ENCODE data around the gene AGTPBP1.
"Not testable (repeated sequence)": the region's sequence is repeated elsewhere in the genome, so short reads cannot be mapped to it uniquely, and the experiment has no call there.

The AGTPBP1 gene

GRCh38 chr9:85610074-85610860 lies 131.5 kb downstream of the AGTPBP1 start:
- peak; percentile 74 for DNase-seq

GRCh38 chr9:85605905-85606304 lies 135.8 kb downstream of the AGTPBP1 start:
- no peak for DNase-seq

GRCh38 chr9:85603936-85604335 lies 137.8 kb downstream of the AGTPBP1 start:
- DNase-seq = no peak

GRCh38 chr9:85602742-85603141 lies 139.0 kb downstream of the AGTPBP1 start:
- no peak for DNase-seq

- no peak for DNase-seq
Measured at GRCh38 chr9:85600675-85601263, 141.0 kb downstream of the AGTPBP1 start.

DNA sequence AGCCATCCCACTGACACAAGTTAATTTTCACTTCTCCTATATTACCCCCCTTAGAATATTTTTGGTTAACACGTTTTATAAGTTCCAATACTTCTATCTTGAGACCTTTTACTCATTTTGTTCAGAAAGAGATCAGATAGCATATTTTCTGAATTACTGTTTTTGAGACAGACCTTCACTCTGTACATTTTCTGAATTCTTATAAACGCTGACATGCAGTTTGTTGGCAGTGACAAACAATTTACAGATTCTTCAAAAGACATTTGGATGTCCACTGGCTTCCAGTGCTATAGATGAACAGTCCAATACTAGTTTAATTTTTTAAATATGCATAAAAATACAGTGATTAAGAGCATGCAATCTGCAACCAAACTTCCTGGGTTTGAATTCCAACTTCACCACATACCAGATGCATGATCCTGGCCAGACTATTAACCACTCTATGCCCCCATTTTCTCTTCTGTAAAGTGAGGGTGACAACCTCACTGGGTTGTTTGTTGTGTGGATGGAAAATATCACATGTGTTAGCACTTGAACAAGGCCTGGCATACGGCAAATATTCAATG lies 142.1 kb downstream of the AGTPBP1 start:
- DNase-seq = no peak

- no peak for DNase-seq
Measured at GRCh38 chr9:85594316-85594715, 147.4 kb downstream of the AGTPBP1 start.

- DNase-seq = no peak
Measured at GRCh38 chr9:85586684-85587083, 155.1 kb downstream of the AGTPBP1 start.

DNA sequence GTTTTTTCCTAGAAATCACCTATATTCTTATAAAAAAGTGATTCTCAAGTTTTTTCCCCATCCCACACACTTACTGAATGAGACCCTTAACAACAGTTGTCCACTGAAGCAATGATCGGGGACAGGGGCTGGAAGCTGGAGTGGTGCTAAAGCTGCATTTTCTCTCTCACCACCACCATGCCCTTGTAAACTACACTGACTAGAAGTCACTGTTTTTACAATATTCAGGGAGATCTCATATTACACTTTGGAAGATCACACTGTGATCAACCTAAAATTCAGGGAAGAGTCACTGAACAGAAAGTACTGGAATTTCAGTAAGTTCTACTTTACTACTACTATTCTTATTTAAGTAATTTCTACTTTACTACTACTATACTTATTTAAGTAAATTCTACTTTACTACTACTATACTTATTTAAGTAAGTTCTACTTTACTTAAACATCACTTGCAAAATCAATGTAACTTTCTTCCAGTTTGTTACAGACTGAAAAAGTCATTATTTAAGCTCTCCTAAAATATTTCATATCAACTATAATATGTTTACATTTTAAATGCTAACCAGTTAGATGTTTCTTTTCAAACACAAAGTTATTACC lies 164.3 kb downstream of the AGTPBP1 start:
- no peak for DNase-seq

GRCh38 chr9:85575868-85576267 lies 165.9 kb downstream of the AGTPBP1 start:
- no peak for DNase-seq

DNA sequence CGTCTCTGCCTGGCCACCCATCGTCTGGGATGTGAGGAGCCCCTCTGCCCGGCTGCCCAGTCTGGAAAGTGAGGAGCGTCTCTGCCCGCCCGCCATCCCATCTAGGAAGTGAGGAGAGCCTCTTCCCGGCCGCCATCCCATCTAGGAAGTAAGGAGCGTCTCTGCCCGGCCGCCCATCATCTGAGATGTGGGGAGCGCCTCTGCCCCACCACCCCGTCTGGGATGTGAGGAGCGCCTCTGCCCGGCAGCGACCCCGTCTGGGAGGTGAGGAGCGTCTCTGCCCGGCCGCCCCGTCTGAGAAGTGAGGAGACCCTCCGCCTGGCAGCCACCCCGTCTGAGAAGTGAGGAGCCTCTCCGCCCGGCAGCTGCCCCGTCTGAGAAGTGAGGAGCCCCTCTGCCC lies 168.2 kb downstream of the AGTPBP1 start:
- DNase-seq = not testable (repeated sequence)

DNA sequence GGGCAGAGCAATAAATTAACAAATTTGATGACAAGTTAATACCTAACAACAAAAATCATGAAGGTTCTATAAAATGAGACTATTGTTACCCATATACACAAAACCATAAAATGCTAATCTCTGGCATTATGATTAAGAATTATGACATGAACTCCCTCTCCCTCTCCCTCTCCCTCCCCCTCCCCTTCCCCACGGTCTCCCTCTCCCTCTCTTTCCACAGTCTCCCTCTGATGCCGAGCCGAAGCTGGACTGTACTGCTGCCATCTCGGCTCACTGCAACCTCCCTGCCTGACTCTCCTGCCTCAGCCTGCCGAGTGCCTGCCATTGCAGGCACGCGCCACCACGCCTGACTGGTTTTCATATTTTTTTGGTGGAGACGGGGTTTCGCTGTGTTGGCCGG lies 168.8 kb downstream of the AGTPBP1 start:
- not testable (repeated sequence) for DNase-seq

GRCh38 chr9:85569988-85570387 lies 171.8 kb downstream of the AGTPBP1 start:
- no peak for DNase-seq

DNA sequence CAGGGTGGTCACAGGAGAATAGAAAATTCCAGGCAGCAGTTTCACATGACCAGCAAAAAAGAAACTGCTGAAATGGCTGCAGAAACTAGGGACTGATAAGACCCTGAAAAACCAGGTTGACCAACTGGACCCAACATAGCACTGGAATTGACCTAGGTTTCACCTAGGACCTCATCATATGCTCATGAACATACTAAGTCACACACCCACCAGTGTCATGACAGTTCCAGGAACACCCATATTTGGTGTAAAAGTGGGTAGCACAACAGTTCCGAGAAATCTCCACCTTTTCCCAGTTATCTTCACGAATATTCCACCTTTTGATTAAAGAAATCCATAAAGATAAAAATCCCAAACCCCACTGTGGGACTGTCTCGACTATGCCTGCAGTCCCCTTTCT lies 182.2 kb downstream of the AGTPBP1 start:
- DNase-seq = no peak

DNA sequence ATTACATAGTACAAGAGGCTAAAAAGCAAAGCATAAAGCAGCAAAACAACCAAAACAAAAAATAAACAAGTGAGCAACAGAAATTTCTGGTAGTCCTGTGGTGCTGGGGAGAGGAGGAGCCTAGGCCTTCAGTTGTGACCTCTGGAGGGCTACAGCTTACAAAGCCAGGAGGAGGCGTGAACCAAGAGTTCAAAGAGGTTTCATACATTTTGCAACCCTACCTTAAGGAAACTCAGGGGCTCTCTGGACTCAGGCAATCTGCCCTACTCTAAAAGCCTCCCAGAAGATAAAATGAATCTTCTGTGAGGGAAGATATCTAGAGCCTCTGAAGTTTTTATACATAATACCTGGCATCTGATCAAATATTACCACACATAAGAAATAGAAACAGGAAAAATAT lies 187.4 kb downstream of the AGTPBP1 start:
- DNase-seq = no peak

DNA sequence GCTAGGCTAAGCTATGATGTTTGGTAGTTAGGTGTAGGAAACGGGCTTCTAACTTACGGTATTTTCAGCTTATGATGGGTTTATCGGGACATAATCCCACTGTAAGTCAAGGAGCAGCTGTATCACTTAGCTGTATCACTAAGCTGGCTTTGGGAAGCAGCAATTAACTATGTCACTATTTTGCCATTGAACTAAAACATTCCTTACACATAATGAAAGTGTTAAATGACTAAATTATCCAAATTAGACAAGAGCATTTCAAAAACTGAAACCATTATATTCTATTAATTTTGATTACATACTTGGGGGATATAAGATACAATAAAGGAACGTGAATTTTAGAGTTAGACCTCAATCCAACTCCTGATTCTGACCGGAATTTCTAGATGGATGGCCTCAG lies 188.3 kb downstream of the AGTPBP1 start:
- DNase-seq = no peak

- DNase-seq = no peak
Measured at GRCh38 chr9:85547599-85547998, 194.2 kb downstream of the AGTPBP1 start.

DNA sequence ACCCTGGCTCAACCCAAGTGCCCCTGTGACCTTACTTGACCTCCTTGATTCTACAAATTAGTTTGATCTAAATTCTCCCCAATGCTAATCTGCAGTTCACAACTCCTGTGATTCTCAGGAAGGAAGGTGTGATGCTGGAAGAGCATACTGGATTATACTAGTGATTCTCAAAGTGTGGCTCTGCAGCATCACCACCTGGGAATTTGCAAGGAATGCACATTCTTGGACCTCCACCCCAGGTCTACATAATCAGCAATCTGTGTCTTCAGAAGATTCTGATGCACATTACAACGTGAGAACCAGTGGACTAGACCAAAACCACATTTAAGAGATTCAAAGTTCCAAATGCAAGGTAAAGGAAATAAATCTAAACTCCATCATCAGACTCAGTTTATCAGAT lies 198.6 kb downstream of the AGTPBP1 start:
- no peak for DNase-seq

DNA sequence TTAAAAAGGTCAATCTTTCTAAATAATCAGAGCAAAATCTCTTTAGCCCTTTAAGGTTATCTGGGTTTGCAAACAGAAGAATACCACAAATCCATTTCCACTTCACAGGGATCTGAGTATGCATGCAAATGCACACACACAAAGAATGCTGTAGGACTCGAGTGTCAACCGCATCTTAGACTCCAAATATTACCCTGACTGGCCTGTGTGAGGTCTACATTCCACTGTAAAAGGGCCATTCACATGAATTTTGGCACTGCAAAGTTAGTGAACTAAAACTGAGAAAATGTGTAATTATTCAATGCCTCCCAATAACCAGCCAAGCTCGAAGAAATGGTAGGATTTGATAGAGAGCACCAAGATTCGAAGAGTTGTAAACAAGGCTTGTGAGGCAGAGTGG lies 199.9 kb downstream of the AGTPBP1 start:
- DNase-seq = no peak

DNA sequence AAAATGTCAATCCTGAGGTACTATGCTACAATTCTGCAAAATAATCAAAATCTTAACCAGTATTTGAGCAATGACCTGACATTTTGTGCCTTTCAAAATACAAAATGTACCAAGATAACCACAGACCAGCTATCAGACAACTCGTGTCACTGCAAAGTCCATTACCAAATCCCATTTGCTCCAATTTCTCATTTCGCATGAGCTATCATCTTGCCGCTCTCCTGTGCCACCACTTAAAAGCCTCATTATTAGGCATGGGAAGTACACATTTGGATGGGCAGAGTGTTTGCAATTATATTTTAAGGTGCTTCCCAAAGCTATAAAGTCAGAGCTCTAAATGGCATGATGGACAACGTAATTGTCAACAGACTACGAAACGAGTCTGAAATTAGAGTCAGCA lies 205.2 kb downstream of the AGTPBP1 start:
- no peak for DNase-seq

DNA sequence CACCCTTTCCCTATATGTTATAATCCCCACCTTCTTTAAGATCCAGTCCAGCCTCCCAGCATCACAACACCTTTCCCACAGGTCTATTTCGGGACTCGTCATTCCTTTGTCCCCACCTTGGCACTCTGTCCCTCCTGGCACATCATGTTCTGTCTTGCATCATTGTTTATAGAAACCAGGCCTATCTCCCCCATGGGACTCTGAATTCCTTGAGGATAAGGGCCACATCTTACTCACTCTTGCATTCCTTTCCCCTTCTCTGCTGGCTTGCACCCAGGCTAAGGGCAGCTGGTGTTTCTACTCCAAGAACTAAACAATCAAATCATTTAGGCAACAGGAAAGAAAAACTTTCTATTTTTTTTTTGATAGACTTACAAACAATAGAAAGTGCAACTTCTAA lies 205.7 kb downstream of the AGTPBP1 start:
- DNase-seq = no peak

GRCh38 chr9:85534340-85534739 lies 207.4 kb downstream of the AGTPBP1 start:
- DNase-seq = no peak

- DNase-seq = no peak
Measured at GRCh38 chr9:85533538-85533937, 208.2 kb downstream of the AGTPBP1 start.

GRCh38 chr9:85530721-85531120 lies 211.0 kb downstream of the AGTPBP1 start:
- DNase-seq = no peak
